Measurements from ENCODE around the gene ZSWIM3. TPM values are rescaled to one million over a fixed set of nuclear protein-coding genes. Genes with fewer than 3 reads are reported as not detected.

ZSWIM3 gene
- total and polyA plus RNA-seq, 12 donors: 2.9 to 19.5 (median 6.2) TPM

GRCh38 chr20:45878076-45878761, 20.8 kb downstream of the ZSWIM3 start:
- H3K36me3 ChIP-seq (replicated peaks in 1 of 2): peaks cover 0 to 20% of the 10 kb centered on the region in 2 donors
- TF ChIP-seq, protein P1, sequence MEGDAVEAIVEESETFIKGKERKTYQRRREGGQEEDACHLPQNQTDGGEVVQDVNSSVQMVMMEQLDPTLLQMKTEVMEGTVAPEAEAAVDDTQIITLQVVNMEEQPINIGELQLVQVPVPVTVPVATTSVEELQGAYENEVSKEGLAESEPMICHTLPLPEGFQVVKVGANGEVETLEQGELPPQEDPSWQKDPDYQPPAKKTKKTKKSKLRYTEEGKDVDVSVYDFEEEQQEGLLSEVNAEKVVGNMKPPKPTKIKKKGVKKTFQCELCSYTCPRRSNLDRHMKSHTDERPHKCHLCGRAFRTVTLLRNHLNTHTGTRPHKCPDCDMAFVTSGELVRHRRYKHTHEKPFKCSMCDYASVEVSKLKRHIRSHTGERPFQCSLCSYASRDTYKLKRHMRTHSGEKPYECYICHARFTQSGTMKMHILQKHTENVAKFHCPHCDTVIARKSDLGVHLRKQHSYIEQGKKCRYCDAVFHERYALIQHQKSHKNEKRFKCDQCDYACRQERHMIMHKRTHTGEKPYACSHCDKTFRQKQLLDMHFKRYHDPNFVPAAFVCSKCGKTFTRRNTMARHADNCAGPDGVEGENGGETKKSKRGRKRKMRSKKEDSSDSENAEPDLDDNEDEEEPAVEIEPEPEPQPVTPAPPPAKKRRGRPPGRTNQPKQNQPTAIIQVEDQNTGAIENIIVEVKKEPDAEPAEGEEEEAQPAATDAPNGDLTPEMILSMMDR (IDR thresholded peaks at IDR 0.05): no peak
- TF ChIP-seq POLR2A (IDR thresholded peaks at IDR 0.05): no peak
- intact Hi-C loops (cut with DNase I): no loop called here
- H3K27ac ChIP-seq: peak overlapping the region in 3 of 5 donors; percentile 34 to 52 (median 45)
- 62 to 88% (median 68%) methylated on average over 7 to 13 of the region's 13 CpGs for WGBS, 4 donors
- H3K9me3 ChIP-seq (replicated peaks in 1 of 3): no peaks in the 10 kb centered on the region
- H3K4me1 ChIP-seq (replicated peaks in 1 of 2): peaks cover 20 to 39% of the 10 kb centered on the region in 2 donors
- H3K4me3 ChIP-seq: no peak overlapping the region
- no peaks in the 10 kb centered on the region for H3K27me3 ChIP-seq
- peak in 1 of 7 donors; percentile 24 for DNase-seq

DNA sequence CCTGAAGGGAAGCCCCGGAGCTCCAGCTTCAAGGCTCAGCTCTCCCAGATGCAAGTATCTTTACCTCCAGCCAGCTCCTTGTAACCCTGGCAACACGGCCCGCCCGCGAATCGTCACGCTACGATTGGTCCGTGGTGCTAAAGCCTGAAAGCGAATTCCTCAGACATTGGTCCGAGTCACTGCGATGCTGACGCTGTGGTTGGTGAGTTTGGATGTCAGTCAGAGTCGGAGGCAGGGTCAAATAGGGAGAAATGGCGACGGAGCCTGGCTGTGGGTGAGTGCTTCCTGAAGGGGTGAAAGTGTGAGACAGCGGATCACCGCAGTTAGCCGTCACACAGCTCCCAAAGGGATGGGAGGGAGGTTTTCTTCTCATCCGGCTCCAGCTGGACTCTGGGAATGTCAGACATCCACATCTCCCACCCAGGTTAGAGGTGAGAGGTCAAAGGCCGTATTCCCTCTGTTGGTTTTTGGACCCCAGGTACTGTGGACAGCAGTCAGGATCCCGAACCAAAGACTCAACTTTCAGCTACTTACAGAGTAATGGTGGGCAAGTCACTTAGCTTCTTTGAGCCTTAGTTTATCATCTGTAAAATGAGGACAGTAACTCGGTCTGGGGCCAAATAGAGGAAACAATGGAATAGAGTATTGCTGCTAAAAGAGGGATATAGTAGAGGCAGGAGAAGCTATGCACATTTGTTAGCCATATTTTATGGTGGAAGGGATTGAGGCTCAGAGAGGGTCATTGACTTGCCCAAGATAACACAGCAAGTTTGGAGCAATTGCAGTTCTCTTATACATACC, 23.8 kb downstream of the ZSWIM3 start, which contains the start of gene ZSWIM1:
Gene ZSWIM1, plus strand, starts transcription at position 240 of the 801 bp plus-strand sequence. CDS start 1,366 bp downstream, outside the sequence.
- H3K27ac ChIP-seq: peak within 1 kb of the TSS; percentile 12 to 93 (median 84)
- WGBS, 4 donors: 0 to 1% (median 1%) methylated on average over 20 to 23 of the region's 23 CpGs

GRCh38 chr20:45882469-45883099, 25.2 kb downstream of the ZSWIM3 start:
- no peaks in the 10 kb centered on the region for H3K9me3 ChIP-seq (replicated peaks in 1 of 3)
- peak overlapping the region in 1 of 5 donors; percentile 43 for H3K27ac ChIP-seq
- 65 to 76% (median 72%) methylated on average over 4 of the region's 4 CpGs for WGBS, 4 donors
- H3K4me3 ChIP-seq: no peak overlapping the region
- H3K36me3 ChIP-seq (replicated peaks in 1 of 2): peaks cover 0 to 31% of the 10 kb centered on the region in 2 donors
- no peak for DNase-seq
- H3K4me1 ChIP-seq (replicated peaks in 1 of 2): peaks cover 32 to 45% of the 10 kb centered on the region in 2 donors
- H3K27me3 ChIP-seq: no peaks in the 10 kb centered on the region
- no peak for TF ChIP-seq POLR2A (IDR thresholded peaks at IDR 0.05)
- TF ChIP-seq, protein P1 (IDR thresholded peaks at IDR 0.05): no peak
- intact Hi-C loops (cut with DNase I): no loop called here

More for the DNA sequence above, 23.8 kb downstream of the ZSWIM3 start, which contains the start of gene ZSWIM1:
- peak within 1 kb of the TSS in 3 of 4 donors; percentile 2 to 76 (median 61) for H3K4me3 ChIP-seq
- peak; percentile 99 to 100 (median 99) for DNase-seq
- no peaks in the 10 kb centered on the region for H3K9me3 ChIP-seq (replicated peaks in 1 of 3)
- TF ChIP-seq POLR2A (IDR thresholded peaks at IDR 0.05): peak in 1 of 2 donors; percentile 88
- TF ChIP-seq, protein P1 (IDR thresholded peaks at IDR 0.05): peak in 1 of 6 experiments; percentile 16
- intact Hi-C loops (cut with DNase I): no loop called here
- peaks cover 32 to 45% of the 10 kb centered on the region in 2 donors for H3K4me1 ChIP-seq (replicated peaks in 1 of 2)
- H3K36me3 ChIP-seq (replicated peaks in 1 of 2): peaks cover 0 to 27% of the 10 kb centered on the region in 2 donors
- H3K27me3 ChIP-seq: no peaks in the 10 kb centered on the region

- Histone ChIP-seq H3K27me3 (no peaks in the 10 kb centered on the region), H3K4me3 (no peak overlapping the region), H3K4me1 (replicated peaks in 1 of 2) (peaks cover 32 to 45% of the 10 kb centered on the region in 2 donors), H3K9me3 (replicated peaks in 1 of 3) (no peaks in the 10 kb centered on the region), H3K36me3 (replicated peaks in 1 of 2) (peaks cover 0 to 33% of the 10 kb centered on the region in 2 donors), H3K27ac (peak overlapping the region in 1 of 5 donors; percentile 43)
- TF ChIP-seq POLR2A (IDR thresholded peaks at IDR 0.05): no peak
- TF ChIP-seq, protein P1 (IDR thresholded peaks at IDR 0.05): no peak
- intact Hi-C loops (cut with DNase I): no loop called here
- 56 to 75% (median 69%) methylated on average over 5 to 9 of the region's 9 CpGs for WGBS, 4 donors
- DNase-seq: peak in 1 of 7 donors; percentile 24
These were observed 25.7 kb downstream of the ZSWIM3 start for GRCh38 chr20:45883100-45883469.
